Measurements from ENCODE around the gene PPP2R1A. TPM values are rescaled to one million over a fixed set of nuclear protein-coding genes. Genes with fewer than 3 reads are reported as not detected.

Gene PPP2R1A
- total RNA-seq, 4 donors from 2014 or later = 38.5 to 223 (median 134) TPM

DNA sequence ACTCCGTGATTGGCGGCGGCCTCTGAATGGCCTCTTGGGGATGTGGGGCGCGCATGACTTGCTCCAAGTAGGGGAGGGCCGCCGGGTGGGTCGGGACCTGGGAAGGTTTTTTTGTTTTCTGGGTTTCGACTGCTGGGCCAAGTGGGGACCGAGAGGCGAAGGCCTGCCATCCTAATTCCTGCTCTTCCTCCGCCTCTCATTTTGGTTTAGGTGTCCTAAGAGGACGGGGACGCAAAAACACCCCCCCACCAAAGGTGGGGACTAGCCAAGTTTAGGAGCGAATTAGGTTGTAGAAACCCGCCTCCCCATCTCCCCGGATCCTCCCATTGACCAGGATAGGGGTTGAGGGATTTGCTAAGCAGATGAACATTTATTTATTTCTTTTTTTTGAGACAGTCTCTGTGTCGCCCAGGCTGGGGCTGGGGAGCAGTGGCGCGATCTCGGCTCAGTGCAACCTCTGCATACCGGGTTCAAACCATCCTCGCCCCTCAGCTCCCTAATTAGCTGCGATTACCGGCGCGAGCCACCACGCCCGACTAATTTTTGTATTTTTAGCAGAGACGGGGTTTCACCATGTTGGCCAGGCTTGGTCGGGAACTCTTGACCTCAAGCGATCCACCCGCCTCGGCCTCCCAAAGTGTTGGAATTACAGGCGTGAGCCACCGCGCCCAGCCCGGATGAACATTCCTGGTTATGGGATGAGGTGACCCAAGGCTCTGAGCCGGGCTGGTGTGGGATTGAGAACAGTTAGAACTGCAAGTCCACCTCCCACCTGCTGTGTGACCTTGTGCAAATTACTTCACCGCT, 838 bp downstream of the PPP2R1A start:
- Histone ChIP-seq H3K27ac (peak overlapping the region; percentile 98 to 99), H3K9me3 (no peaks in the 10 kb centered on the region), H3K4me3 (peak overlapping the region; percentile 50 to 94), H3K36me3 (no peaks in the 10 kb centered on the region), H3K27me3 (no peaks in the 10 kb centered on the region), H3K4me1 (peaks cover 0 to 23% of the 10 kb centered on the region in 2 donors)
- TF ChIP-seq CTCF (IDR thresholded peaks at IDR 0.05) (no peak), POLR2A (IDR thresholded peaks at IDR 0.05) (no peak)
- peak in 1 of 2 donors; percentile 21 for DNase-seq
- intact Hi-C loops (cut with DNase I; ENCODE audit: low total_unique reads) = no loop called here

DNA sequence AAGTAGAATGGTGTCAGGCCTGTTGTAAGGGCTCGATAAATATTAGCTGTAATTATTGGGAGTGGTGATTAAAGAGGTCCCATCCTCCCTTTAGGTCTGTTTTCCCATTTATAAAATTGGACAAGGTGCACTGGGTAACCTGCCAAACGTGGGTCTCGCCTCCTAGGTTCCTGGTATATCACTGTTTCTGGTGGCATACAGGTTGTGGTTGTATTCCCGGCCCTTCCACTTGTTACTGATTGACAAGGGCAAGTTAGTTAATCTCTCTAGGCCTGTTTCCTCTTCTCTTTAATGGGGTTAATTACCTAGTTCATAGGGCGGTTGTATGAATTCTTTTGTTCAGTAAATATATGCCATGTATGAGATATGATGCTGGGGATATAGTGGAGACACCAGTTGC, 1.5 kb downstream of the PPP2R1A start:
- Histone ChIP-seq H3K4me3 (peak overlapping the region; percentile 50 to 94), H3K36me3 (no peaks in the 10 kb centered on the region), H3K4me1 (peaks cover 0 to 27% of the 10 kb centered on the region in 2 donors), H3K27ac (peak overlapping the region in 1 of 2 donors; percentile 99), H3K9me3 (no peaks in the 10 kb centered on the region), H3K27me3 (no peaks in the 10 kb centered on the region)
- TF ChIP-seq POLR2A (IDR thresholded peaks at IDR 0.05) (no peak), CTCF (IDR thresholded peaks at IDR 0.05) (no peak)
- no peak for DNase-seq
- intact Hi-C loops (cut with DNase I; ENCODE audit: low total_unique reads) = no loop called here

DNA sequence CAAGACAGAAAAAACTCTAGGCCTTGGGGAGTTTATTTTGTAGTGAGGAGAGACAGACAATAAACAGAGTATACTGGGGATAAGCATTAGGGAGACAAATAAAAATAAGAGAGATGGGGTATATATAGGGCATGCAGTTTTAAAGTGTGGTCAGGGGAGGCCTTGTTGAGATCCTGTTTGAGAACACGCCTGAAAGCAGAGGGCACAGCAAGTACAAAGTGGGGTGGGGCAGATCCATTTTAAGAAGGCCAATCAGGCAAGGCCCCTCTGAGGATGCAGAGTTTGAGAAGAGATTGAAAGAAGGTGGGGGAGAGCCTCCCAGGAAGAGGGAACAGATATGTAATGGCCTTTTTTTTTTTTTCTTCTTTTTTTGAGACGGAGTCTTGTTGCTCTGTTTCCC, 2.1 kb downstream of the PPP2R1A start:
- Histone ChIP-seq H3K36me3 (no peaks in the 10 kb centered on the region), H3K4me1 (peaks cover 0 to 27% of the 10 kb centered on the region in 2 donors), H3K9me3 (no peaks in the 10 kb centered on the region), H3K27ac (peak overlapping the region in 1 of 2 donors; percentile 99), H3K27me3 (no peaks in the 10 kb centered on the region), H3K4me3 (no peak overlapping the region)
- no peak for DNase-seq
- intact Hi-C loops (cut with DNase I; ENCODE audit: low total_unique reads) = no loop called here
- TF ChIP-seq POLR2A (IDR thresholded peaks at IDR 0.05) = no peak
- TF ChIP-seq CTCF (IDR thresholded peaks at IDR 0.05) = no peak

DNA sequence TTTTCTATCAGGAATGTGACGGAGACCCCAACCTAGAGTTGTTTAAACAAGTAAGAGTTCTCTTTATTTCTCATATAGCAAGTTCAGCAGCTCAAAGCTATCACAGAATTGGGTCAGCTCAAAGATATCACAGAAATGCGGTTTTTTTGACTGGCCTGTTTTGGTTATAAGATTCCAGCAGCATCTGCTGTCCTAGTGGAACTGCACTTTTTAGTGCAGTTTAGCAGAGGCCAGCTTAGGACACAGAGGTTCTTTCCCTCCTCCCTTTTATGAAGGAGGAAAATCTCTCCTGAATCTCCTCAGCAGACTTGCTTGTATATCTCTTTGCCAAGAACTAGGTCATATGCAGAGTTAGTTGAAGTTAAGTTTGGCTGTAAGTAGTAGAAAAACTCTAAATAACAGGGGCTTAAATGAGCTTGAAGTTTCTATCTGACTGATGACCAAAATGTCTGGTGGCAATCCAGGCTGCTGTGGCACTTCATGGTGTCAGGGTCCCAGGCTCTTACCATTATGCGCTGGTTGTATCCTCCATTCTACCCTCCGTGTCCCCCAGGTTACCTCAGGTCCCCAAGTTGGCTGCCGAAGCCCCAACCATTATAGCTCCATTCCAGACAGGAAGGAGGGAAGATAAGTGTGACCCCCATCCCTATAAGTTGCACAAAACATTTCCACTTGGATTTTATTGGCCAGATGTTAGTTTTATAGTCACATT, 6.6 kb downstream of the PPP2R1A start:
- intact Hi-C loops (cut with DNase I; ENCODE audit: low total_unique reads) = no loop called here
- H3K4me3 ChIP-seq = no peak overlapping the region
- no peak for DNase-seq
- no peaks in the 10 kb centered on the region for H3K9me3 ChIP-seq
- H3K4me1 ChIP-seq = peaks cover 0 to 26% of the 10 kb centered on the region in 2 donors
- no peak for TF ChIP-seq CTCF (IDR thresholded peaks at IDR 0.05)
- no peaks in the 10 kb centered on the region for H3K27me3 ChIP-seq
- H3K27ac ChIP-seq = peak overlapping the region in 1 of 2 donors; percentile 96
- H3K36me3 ChIP-seq = no peaks in the 10 kb centered on the region

GRCh38 chr19:52197964-52198363, 8.1 kb downstream of the PPP2R1A start:
- Histone ChIP-seq H3K4me1 (peaks cover 0 to 11% of the 10 kb centered on the region in 2 donors), H3K27me3 (no peaks in the 10 kb centered on the region), H3K9me3 (no peaks in the 10 kb centered on the region), H3K36me3 (no peaks in the 10 kb centered on the region), H3K27ac (peak overlapping the region in 1 of 2 donors; percentile 96), H3K4me3 (no peak overlapping the region)
- no peak for TF ChIP-seq POLR2A (IDR thresholded peaks at IDR 0.05)
- no peak for TF ChIP-seq CTCF (IDR thresholded peaks at IDR 0.05)
- intact Hi-C loops (cut with DNase I; ENCODE audit: low total_unique reads) = no loop called here
- no peak for DNase-seq
